ENCODE data around the gene NNAT. TPM values are rescaled to one million over a fixed set of nuclear protein-coding genes. Genes with fewer than 3 reads are reported as not detected.
"Not testable (repeated sequence)": the region's sequence is repeated elsewhere in the genome, so short reads cannot be mapped to it uniquely, and the experiment has no call there.

NNAT gene
- total and polyA plus RNA-seq, 2 donors (not counting 1 experiment from before 2014, with no cell fraction given) = not detected

DNA sequence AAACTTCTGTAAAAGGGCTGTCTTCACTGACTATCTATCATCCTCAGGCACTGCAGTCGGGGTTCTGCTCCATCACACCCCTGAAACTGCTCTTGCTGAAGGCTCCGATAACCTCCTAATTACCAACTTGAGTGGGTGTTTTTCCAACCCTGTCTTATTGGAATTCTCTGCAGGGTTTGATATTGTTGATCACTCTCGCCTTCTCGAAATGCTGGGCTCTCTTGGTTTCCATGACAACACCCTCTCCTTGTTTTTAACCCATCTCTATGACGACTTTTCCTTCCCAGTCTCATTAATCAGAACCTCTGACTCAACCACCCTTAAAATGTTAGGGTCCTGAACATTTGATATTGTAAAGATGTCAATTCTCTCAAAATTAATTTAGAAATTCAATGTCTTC is 39.4 kb upstream of the NNAT start:
- H3K9ac ChIP-seq (ENCODE audit: low read length) = no peak overlapping the region
- Mint-ChIP-seq H3K4me3 (no peak overlapping the region), H3K9me3 (ENCODE audit: insufficient read depth) (no peaks in the 10 kb centered on the region), H3K4me1 (peaks cover 2% of the 10 kb centered on the region), H3K27ac (no peak overlapping the region), H3K27me3 (peaks cover 39% of the 10 kb centered on the region)
- H3K79me2 ChIP-seq (ENCODE audit: control insufficient read depth, insufficient read depth, low read length) = no peaks in the 10 kb centered on the region
- no peaks in the 10 kb centered on the region for H3K4me1 ChIP-seq (ENCODE audit: control insufficient read depth in 2 of 2, insufficient read depth in 2 of 2, low read length in 2 of 2)
- H2AFZ ChIP-seq (ENCODE audit: insufficient read depth, low read depth, low read length, poor library complexity, severe bottlenecking) = no peak overlapping the region
- H3K9me3 ChIP-seq (ENCODE audit: control extremely low read depth in 1 of 3, control insufficient read depth in 2 of 3, insufficient read depth in 1 of 3, low read length in 2 of 3) = peaks cover 0 to 3% (median 2%) of the 10 kb centered on the region in 3 donors
- WGBS (ENCODE audit: insufficient coverage) = 86% methylated on average over 1 of the region's 5 CpGs
- ChIA-PET POLR2A (interaction anchor here (0.6 kb wide), 1 partner anchor 14 kb away, joined by 3 read pairs; no protein-coding TSS in a partner anchor), CTCF (interaction anchor here (1.1 kb wide), 1 partner anchor 27 kb away, joined by 3 read pairs; no protein-coding TSS in a partner anchor)
- no peak overlapping the region for H3K4me2 ChIP-seq (replicated peaks; ENCODE audit: low read depth, low read length, poor library complexity, severe bottlenecking)
- H3K36me3 ChIP-seq (replicated peaks in 1 of 2; ENCODE audit: control extremely low read depth in 1 of 2, control insufficient read depth in 1 of 2, extremely low read depth in 1 of 2, insufficient read depth in 2 of 2, low read length in 1 of 2) = no peaks in the 10 kb centered on the region
- H3K27ac ChIP-seq (ENCODE audit: low read length in 2 of 2) = no peak overlapping the region
- no peaks in the 10 kb centered on the region for H4K20me1 ChIP-seq (ENCODE audit: control insufficient read depth, insufficient read depth, low read length, poor library complexity, severe bottlenecking)
- DNase-seq (no peak), ATAC-seq (ENCODE audit: low read depth) (no peak)
- intact Hi-C loops (cut with micrococcal nuclease) = no loop called here
- TF ChIP-seq EZH2 (IDR thresholded peaks at IDR 0.05; ENCODE audit: borderline replicate concordance, insufficient read depth, low read depth, low read length, poor library complexity, severe bottlenecking) = no peak
- TF ChIP-seq, protein P1, sequence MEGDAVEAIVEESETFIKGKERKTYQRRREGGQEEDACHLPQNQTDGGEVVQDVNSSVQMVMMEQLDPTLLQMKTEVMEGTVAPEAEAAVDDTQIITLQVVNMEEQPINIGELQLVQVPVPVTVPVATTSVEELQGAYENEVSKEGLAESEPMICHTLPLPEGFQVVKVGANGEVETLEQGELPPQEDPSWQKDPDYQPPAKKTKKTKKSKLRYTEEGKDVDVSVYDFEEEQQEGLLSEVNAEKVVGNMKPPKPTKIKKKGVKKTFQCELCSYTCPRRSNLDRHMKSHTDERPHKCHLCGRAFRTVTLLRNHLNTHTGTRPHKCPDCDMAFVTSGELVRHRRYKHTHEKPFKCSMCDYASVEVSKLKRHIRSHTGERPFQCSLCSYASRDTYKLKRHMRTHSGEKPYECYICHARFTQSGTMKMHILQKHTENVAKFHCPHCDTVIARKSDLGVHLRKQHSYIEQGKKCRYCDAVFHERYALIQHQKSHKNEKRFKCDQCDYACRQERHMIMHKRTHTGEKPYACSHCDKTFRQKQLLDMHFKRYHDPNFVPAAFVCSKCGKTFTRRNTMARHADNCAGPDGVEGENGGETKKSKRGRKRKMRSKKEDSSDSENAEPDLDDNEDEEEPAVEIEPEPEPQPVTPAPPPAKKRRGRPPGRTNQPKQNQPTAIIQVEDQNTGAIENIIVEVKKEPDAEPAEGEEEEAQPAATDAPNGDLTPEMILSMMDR (IDR thresholded peaks at IDR 0.05) = no peak
- H3K27me3 ChIP-seq (replicated peaks in 1 of 4; ENCODE audit: control extremely low read depth in 1 of 4, control insufficient read depth in 3 of 4, insufficient read depth in 4 of 4, low read length in 3 of 4) = peaks cover 0 to 7% (median 2%) of the 10 kb centered on the region in 4 experiments
- no peak overlapping the region for H3K4me3 ChIP-seq (ENCODE audit: control extremely low read depth in 1 of 5, extremely low read depth in 1 of 5, insufficient read depth in 1 of 5, low read depth in 2 of 5, low read length in 4 of 5)

DNA sequence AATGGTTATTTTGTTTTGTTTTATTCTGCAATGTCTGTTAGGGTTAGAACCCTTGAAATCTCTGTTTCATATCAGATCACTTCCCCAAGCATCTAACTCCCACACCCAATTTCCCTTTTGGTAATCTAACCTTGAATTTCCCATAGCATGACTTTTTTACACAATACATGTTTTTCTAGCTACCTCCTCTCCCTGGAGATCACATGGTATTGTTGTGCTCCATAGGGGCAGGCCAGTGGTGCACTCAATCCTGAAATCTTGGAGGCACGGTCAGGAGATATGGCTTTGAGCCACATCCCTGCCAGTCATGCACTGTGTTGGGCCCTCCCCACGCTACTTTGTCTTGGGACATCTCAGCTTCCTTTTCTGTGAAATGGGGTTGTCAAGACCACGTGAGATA is 36.7 kb upstream of the NNAT start:
- Histone ChIP-seq H4K20me1 (ENCODE audit: control insufficient read depth, insufficient read depth, low read length, poor library complexity, severe bottlenecking) (no peaks in the 10 kb centered on the region), H3K27me3 (replicated peaks in 1 of 4; ENCODE audit: control extremely low read depth in 1 of 4, control insufficient read depth in 3 of 4, insufficient read depth in 4 of 4, low read length in 3 of 4) (no peaks in the 10 kb centered on the region), H3K9ac (ENCODE audit: low read length) (no peak overlapping the region), H3K4me3 (ENCODE audit: control extremely low read depth in 1 of 5, extremely low read depth in 1 of 5, insufficient read depth in 1 of 5, low read depth in 2 of 5, low read length in 4 of 5) (no peak overlapping the region), H3K27ac (ENCODE audit: low read length in 2 of 2) (no peak overlapping the region), H2AFZ (ENCODE audit: insufficient read depth, low read depth, low read length, poor library complexity, severe bottlenecking) (no peak overlapping the region), H3K4me1 (ENCODE audit: control insufficient read depth in 2 of 2, insufficient read depth in 2 of 2, low read length in 2 of 2) (no peaks in the 10 kb centered on the region), H3K9me3 (ENCODE audit: control extremely low read depth in 1 of 3, control insufficient read depth in 2 of 3, insufficient read depth in 1 of 3, low read length in 2 of 3) (peaks cover 0 to 3% (median 2%) of the 10 kb centered on the region in 3 donors), H3K36me3 (replicated peaks in 1 of 2; ENCODE audit: control extremely low read depth in 1 of 2, control insufficient read depth in 1 of 2, extremely low read depth in 1 of 2, insufficient read depth in 2 of 2, low read length in 1 of 2) (no peaks in the 10 kb centered on the region), H3K4me2 (replicated peaks; ENCODE audit: low read depth, low read length, poor library complexity, severe bottlenecking) (no peak overlapping the region), H3K79me2 (ENCODE audit: control insufficient read depth, insufficient read depth, low read length) (no peaks in the 10 kb centered on the region)
- no peaks in the 10 kb centered on the region for H3K9me3 Mint-ChIP-seq (ENCODE audit: insufficient read depth)
- ChIA-PET CTCF (interaction anchor here (1.9 kb wide), 1 partner anchor 9 kb away, joined by 4 read pairs; no protein-coding TSS in a partner anchor), POLR2A (no interaction called here)
- no peak overlapping the region for H3K4me3 Mint-ChIP-seq
- intact Hi-C loops (cut with micrococcal nuclease) = no loop called here
- H3K27ac Mint-ChIP-seq = no peak overlapping the region
- TF ChIP-seq, protein P1 (IDR thresholded peaks at IDR 0.05) = no peak
- TF ChIP-seq EZH2 (IDR thresholded peaks at IDR 0.05; ENCODE audit: borderline replicate concordance, insufficient read depth, low read depth, low read length, poor library complexity, severe bottlenecking) = no peak
- peaks cover 15% of the 10 kb centered on the region for H3K4me1 Mint-ChIP-seq
- H3K27me3 Mint-ChIP-seq = peaks cover 29% of the 10 kb centered on the region
- DNase-seq = no peak
- ATAC-seq (ENCODE audit: low read depth) = no peak
- 92% methylated on average over 2 of the region's 3 CpGs for WGBS (ENCODE audit: insufficient coverage)

DNA sequence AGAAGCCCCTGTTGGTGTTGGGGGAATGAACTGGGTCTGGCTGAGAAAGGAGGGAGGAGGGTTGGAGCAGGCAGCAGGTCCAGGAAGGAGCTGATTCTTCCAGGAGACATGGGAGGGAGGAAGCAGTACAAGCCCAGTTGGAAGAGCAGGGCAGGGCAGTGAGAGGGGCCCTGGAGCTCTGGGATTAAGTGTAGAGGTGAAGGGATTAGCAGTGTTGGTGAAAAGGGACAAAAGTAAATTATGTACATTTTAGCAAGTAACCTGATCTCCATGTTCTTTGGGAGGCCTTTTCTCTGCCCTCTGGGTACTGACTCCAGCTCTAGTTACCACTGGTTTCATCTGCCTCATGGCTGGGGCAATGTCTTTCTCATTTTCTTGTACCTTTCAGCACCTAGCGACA is 34.8 kb upstream of the NNAT start:
- H3K4me2 ChIP-seq (replicated peaks; ENCODE audit: low read depth, low read length, poor library complexity, severe bottlenecking); H3K27ac ChIP-seq (ENCODE audit: low read length in 2 of 2); H3K27me3 ChIP-seq (replicated peaks in 1 of 4; ENCODE audit: control extremely low read depth in 1 of 4, control insufficient read depth in 3 of 4, insufficient read depth in 4 of 4, low read length in 3 of 4); H3K4me1 ChIP-seq (ENCODE audit: control insufficient read depth in 2 of 2, insufficient read depth in 2 of 2, low read length in 2 of 2); intact Hi-C loops (cut with micrococcal nuclease); CTCF ChIA-PET; H3K27ac Mint-ChIP-seq; H2AFZ ChIP-seq (ENCODE audit: insufficient read depth, low read depth, low read length, poor library complexity, severe bottlenecking); ATAC-seq (ENCODE audit: low read depth); DNase-seq; POLR2A ChIA-PET; H3K4me3 ChIP-seq (ENCODE audit: control extremely low read depth in 1 of 5, extremely low read depth in 1 of 5, insufficient read depth in 1 of 5, low read depth in 2 of 5, low read length in 4 of 5); H3K4me3 Mint-ChIP-seq; H3K9me3 Mint-ChIP-seq (ENCODE audit: insufficient read depth); H3K9ac ChIP-seq (ENCODE audit: low read length); H3K36me3 ChIP-seq (replicated peaks in 1 of 2; ENCODE audit: control extremely low read depth in 1 of 2, control insufficient read depth in 1 of 2, extremely low read depth in 1 of 2, insufficient read depth in 2 of 2, low read length in 1 of 2); H3K79me2 ChIP-seq (ENCODE audit: control insufficient read depth, insufficient read depth, low read length); H4K20me1 ChIP-seq (ENCODE audit: control insufficient read depth, insufficient read depth, low read length, poor library complexity, severe bottlenecking); H3K9me3 ChIP-seq (ENCODE audit: control extremely low read depth in 1 of 3, control insufficient read depth in 2 of 3, insufficient read depth in 1 of 3, low read length in 2 of 3): not testable (repeated sequence)
- WGBS (ENCODE audit: insufficient coverage) = no CpG with 5 or more reads among the region's 1 CpG
- Mint-ChIP-seq H3K4me1 (peaks cover 15% of the 10 kb centered on the region), H3K27me3 (peaks cover 18% of the 10 kb centered on the region)

Data from B cell (primary cell).